Neural cell (in vitro differentiated cells): ENCODE results near the gene OR2D2. TPM values are rescaled to one million over a fixed set of nuclear protein-coding genes. Genes with fewer than 3 reads are reported as not detected.

Source experiments
- H2AFZ ChIP-seq: fragments of 200-600, 300-800 bp; sonication (generic), shearing (Covaris generic); 2 replicates; pipeline ENCODE4 v1.6.0; 2014; ENCODE audit warnings: low read depth, mild to moderate bottlenecking, antibody characterized with exemption, low read length, moderate library complexity
- H3F3A ChIP-seq: fragments of 200-600 bp; shearing (Covaris generic); 2 replicates; pipeline ENCODE4 v1.6.1; 2016; ENCODE audit warnings: mild to moderate bottlenecking, moderate library complexity, mixed read lengths, antibody characterized with exemption, low read length; ENCODE audit not compliant: insufficient read depth, poor library complexity, severe bottlenecking
- H3K27ac ChIP-seq: fragments of 200-600, 300-800 bp; sonication (generic), shearing (Covaris generic); 2 replicates; pipeline ENCODE4 v1.5.1; 2014; ENCODE audit warnings: mild to moderate bottlenecking, low read length, moderate library complexity
- H3K27me3 ChIP-seq: fragments of 300-800, 200-600 bp; sonication (generic), shearing (Covaris generic); 2 replicates; pipeline ENCODE4 v1.6.0; 2014; ENCODE audit warnings: mild to moderate bottlenecking, low read depth, low read length, moderate library complexity; ENCODE audit not compliant: insufficient read depth
- H3K36me3 ChIP-seq: fragments of 300-800, 200-600 bp; sonication (generic), shearing (Covaris generic); 2 replicates; pipeline ENCODE4 v1.5.1; 2014; ENCODE audit warnings: mild to moderate bottlenecking, antibody characterized with exemption, low read length, moderate library complexity; ENCODE audit not compliant: insufficient read depth
- H3K4me2 ChIP-seq: fragments of 300-800, 200-600 bp; sonication (generic), shearing (Covaris generic); 2 replicates; pipeline ENCODE4 v1.6.0; 2014; ENCODE audit warnings: mild to moderate bottlenecking, low read length
- H3K4me3 ChIP-seq: fragments of 300-800, 200-600 bp; sonication (generic), shearing (Covaris generic); 2 replicates; pipeline ENCODE4 v1.5.1; 2014; ENCODE audit warnings: mild to moderate bottlenecking, low read length, moderate library complexity
- H3K79me2 ChIP-seq: fragments of 200-600 bp; shearing (Covaris generic); replicated peaks from 2 replicates; pipeline ENCODE4 v1.6.0; 2014; ENCODE audit warnings: mild to moderate bottlenecking, low read length, moderate library complexity; ENCODE audit not compliant: insufficient read depth
- H3K9ac ChIP-seq: fragments of 300-800, 200-600 bp; sonication (generic), shearing (Covaris generic); 2 replicates; pipeline ENCODE4 v1.6.1; 2016; ENCODE audit warnings: mild to moderate bottlenecking, low read length, mixed read lengths
- H3K9me2 ChIP-seq: fragments of 200-600 bp; shearing (Covaris generic); 2 replicates; pipeline ENCODE4 v1.6.1; 2016; ENCODE audit warnings: mild to moderate bottlenecking, low read length, mixed read lengths; ENCODE audit not compliant: insufficient read depth
- H3K9me3 ChIP-seq: fragments of 200-600, 300-800 bp; sonication (generic), shearing (Covaris generic); 2 replicates; pipeline ENCODE4 v1.6.1; 2016; ENCODE audit warnings: mild to moderate bottlenecking, mixed run types, low read length, moderate library complexity, mixed read lengths
- H4K20me1 ChIP-seq: fragments of 200-600 bp; shearing (Covaris generic); 2 replicates; pipeline ENCODE4 v1.6.1; 2016; ENCODE audit warnings: mild to moderate bottlenecking, mixed run types; ENCODE audit not compliant: insufficient read depth
- CTCF ChIP-seq: fragments of 450-650 bp; IDR thresholded peaks from 2 replicates; pipeline ENCODE4 v1.5.1; 2014; ENCODE audit warnings: antibody characterized with exemption, mild to moderate bottlenecking, moderate library complexity; ENCODE audit not compliant: poor library complexity, severe bottlenecking
- EP300 ChIP-seq: fragments of 450-650 bp; conservative IDR thresholded peaks from 2 replicates; pipeline ENCODE4 v1.6.1; 2014; ENCODE audit warnings: antibody characterized with exemption, mild to moderate bottlenecking, moderate library complexity; ENCODE audit not compliant: poor library complexity, severe bottlenecking
- EZH2 ChIP-seq: fragments of 200-600, 300-800 bp; shearing (Covaris generic), sonication (generic); IDR thresholded peaks from 2 replicates; pipeline ENCODE4 v1.6.1; 2014; ENCODE audit warnings: antibody characterized with exemption, low read length, borderline replicate concordance, mild to moderate bottlenecking; ENCODE audit not compliant: insufficient read depth, poor library complexity, severe bottlenecking
- MXI1 ChIP-seq: fragments of 450-650 bp; conservative IDR thresholded peaks from 2 replicates; pipeline ENCODE4 v1.6.1; 2014; ENCODE audit warnings: antibody characterized with exemption, mild to moderate bottlenecking; ENCODE audit not compliant: poor library complexity, severe bottlenecking
- POLR2AphosphoS5 ChIP-seq: IDR thresholded peaks from 2 replicates; pipeline ENCODE4 v1.6.1; 2012
- RAD21 ChIP-seq: fragments of 450-650 bp; conservative IDR thresholded peaks from 2 replicates; pipeline ENCODE4 v1.6.1; 2014; ENCODE audit warnings: antibody characterized with exemption, mild to moderate bottlenecking, moderate library complexity
- REST ChIP-seq: IDR thresholded peaks from 2 replicates; pipeline ENCODE4 v1.6.1; 2012; ENCODE audit warnings: borderline replicate concordance
- SMC3 ChIP-seq: fragments of 450-650 bp; conservative IDR thresholded peaks from 2 replicates; pipeline ENCODE4 v1.6.1; 2014; ENCODE audit warnings: antibody characterized with exemption, mild to moderate bottlenecking, moderate library complexity; ENCODE audit not compliant: poor library complexity
- TAF1 ChIP-seq: IDR thresholded peaks from 2 replicates; pipeline ENCODE4 v1.6.1; 2012; ENCODE audit warnings: low read depth
- polyA plus RNA-seq: library from polyadenylated mRNA; depleted of rRNA; stranded (reverse); fragments of >200 nt; gene quantifications from 2 replicates; pipeline ENCODE4 v1.2.3, GENCODE V29; 2014

Gene OR2D2
- polyA plus RNA-seq, 1 donor from 2014 or later = not detected

GRCh38 chr11:6925636-6926207, 33.4 kb upstream of the OR2D2 start:
- Histone ChIP-seq H3K36me3 (no peaks in the 10 kb centered on the region), H4K20me1 (no peaks in the 10 kb centered on the region), H3K4me3 (peak overlapping the region; percentile 78), H3K27ac (no peak overlapping the region), H3K9me2 (no peaks in the 10 kb centered on the region), H3F3A (no peaks in the 10 kb centered on the region), H3K9ac (no peak overlapping the region), H2AFZ (no peak overlapping the region), H3K9me3 (no peaks in the 10 kb centered on the region), H3K79me2 (no peaks in the 10 kb centered on the region), H3K4me2 (no peak overlapping the region), H3K27me3 (peaks cover 4% of the 10 kb centered on the region)
- TF ChIP-seq REST = no peak
- no peak for TF ChIP-seq EP300
- no peak for TF ChIP-seq SMC3
- no peak for TF ChIP-seq EZH2
- no peak for TF ChIP-seq TAF1
- no peak for TF ChIP-seq RAD21
- TF ChIP-seq MXI1 = no peak

- Histone ChIP-seq H2AFZ (no peak overlapping the region), H3K9me3 (no peaks in the 10 kb centered on the region), H3K4me3 (no peak overlapping the region), H3F3A (no peaks in the 10 kb centered on the region), H3K27ac (no peak overlapping the region), H3K27me3 (peaks cover 4% of the 10 kb centered on the region), H3K36me3 (no peaks in the 10 kb centered on the region), H3K4me2 (no peak overlapping the region), H4K20me1 (no peaks in the 10 kb centered on the region), H3K9ac (no peak overlapping the region), H3K9me2 (no peaks in the 10 kb centered on the region), H3K79me2 (no peaks in the 10 kb centered on the region)
- TF ChIP-seq RAD21 (no peak), SMC3 (no peak), TAF1 (no peak), MXI1 (no peak), CTCF (no peak), POLR2AphosphoS5 (no peak), EP300 (no peak), EZH2 (no peak), REST (no peak)
These were observed 32.8 kb upstream of the OR2D2 start for GRCh38 chr11:6925007-6925577.
